Adrenal gland (tissue), 5 donors: ENCODE data around the gene METTL16.

Experiments
- POLR2A ChIP-seq, 2 donors: fragments of 450-650 bp; IDR thresholded peaks; one replicate each; pipeline ENCODE4 v1.6.1; 2017; ENCODE audit warnings: antibody characterized with exemption in 2 of 2, mild to moderate bottlenecking in 2 of 2, moderate library complexity in 1 of 2
- TF ChIP-seq, protein P1 (sequence below), 6 experiments: fragments of 450-650 bp in 4 of 6; fragments of 200-600 bp in 2 of 6; sonication (generic) in 1 of 6; IDR thresholded peaks; 1 replicate in 5 of 6; 2 replicates in 1 of 6; pipeline versions ENCODE4 v1.5.1 to v1.8.0; 2016 to 2021; ENCODE audit warnings: antibody characterized with exemption in 6 of 6, mild to moderate bottlenecking in 2 of 6, moderate library complexity in 1 of 6
- donor health status: DM: no; HTN: no; CAD: no.

- no peak for TF ChIP-seq POLR2A (IDR thresholded peaks at IDR 0.05)
- TF ChIP-seq, protein P1, sequence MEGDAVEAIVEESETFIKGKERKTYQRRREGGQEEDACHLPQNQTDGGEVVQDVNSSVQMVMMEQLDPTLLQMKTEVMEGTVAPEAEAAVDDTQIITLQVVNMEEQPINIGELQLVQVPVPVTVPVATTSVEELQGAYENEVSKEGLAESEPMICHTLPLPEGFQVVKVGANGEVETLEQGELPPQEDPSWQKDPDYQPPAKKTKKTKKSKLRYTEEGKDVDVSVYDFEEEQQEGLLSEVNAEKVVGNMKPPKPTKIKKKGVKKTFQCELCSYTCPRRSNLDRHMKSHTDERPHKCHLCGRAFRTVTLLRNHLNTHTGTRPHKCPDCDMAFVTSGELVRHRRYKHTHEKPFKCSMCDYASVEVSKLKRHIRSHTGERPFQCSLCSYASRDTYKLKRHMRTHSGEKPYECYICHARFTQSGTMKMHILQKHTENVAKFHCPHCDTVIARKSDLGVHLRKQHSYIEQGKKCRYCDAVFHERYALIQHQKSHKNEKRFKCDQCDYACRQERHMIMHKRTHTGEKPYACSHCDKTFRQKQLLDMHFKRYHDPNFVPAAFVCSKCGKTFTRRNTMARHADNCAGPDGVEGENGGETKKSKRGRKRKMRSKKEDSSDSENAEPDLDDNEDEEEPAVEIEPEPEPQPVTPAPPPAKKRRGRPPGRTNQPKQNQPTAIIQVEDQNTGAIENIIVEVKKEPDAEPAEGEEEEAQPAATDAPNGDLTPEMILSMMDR (IDR thresholded peaks at IDR 0.05), result no peak
Observed at GRCh38 chr17:2388020-2388682, 123.5 kb downstream of the METTL16 start.
